ENCODE measurements around the gene ETV5.
"Not testable (repeated sequence)": the region's sequence is repeated elsewhere in the genome, so short reads cannot be mapped to it uniquely, and the experiment has no call there.

The ETV5 gene

GRCh38 chr3:186025161-186025560, 83.7 kb downstream of the ETV5 start:
- DNase-seq: no peak

GRCh38 chr3:186024210-186024609, 84.7 kb downstream of the ETV5 start:
- DNase-seq: no peak

GRCh38 chr3:186022931-186023330, 86.0 kb downstream of the ETV5 start:
- no peak for DNase-seq

GRCh38 chr3:186021673-186022362, 87.1 kb downstream of the ETV5 start:
- DNase-seq: no peak

- not testable (repeated sequence) for DNase-seq
Observed at GRCh38 chr3:186021250-186021649, 87.6 kb downstream of the ETV5 start.

- not testable (repeated sequence) for DNase-seq
Observed at GRCh38 chr3:186019288-186019687, 89.6 kb downstream of the ETV5 start.

GRCh38 chr3:186014866-186015265, 94.0 kb downstream of the ETV5 start:
- DNase-seq: no peak

- peak in 43 of 56 donors; percentile 5 to 86 (median 43) for DNase-seq
Observed at GRCh38 chr3:186013312-186013711, 95.6 kb downstream of the ETV5 start.

- DNase-seq: no peak
Observed at GRCh38 chr3:186012137-186012536, 96.8 kb downstream of the ETV5 start.

- no peak for DNase-seq
Observed at GRCh38 chr3:186004671-186005070, 104.2 kb downstream of the ETV5 start.

- peak in 1 of 56 donors; percentile 13 for DNase-seq
Observed at GRCh38 chr3:186004209-186004608, 104.7 kb downstream of the ETV5 start.

GRCh38 chr3:186003610-186004009, 105.3 kb downstream of the ETV5 start:
- peak in 2 of 56 donors; percentile 1 to 9 for DNase-seq

GRCh38 chr3:186002884-186003472, 105.9 kb downstream of the ETV5 start:
- DNase-seq: no peak

- DNase-seq: no peak
Observed at GRCh38 chr3:186001842-186002241, 107.0 kb downstream of the ETV5 start.

GRCh38 chr3:185999221-185999620, 109.7 kb downstream of the ETV5 start:
- no peak for DNase-seq

- no peak for DNase-seq
Observed at GRCh38 chr3:185998136-185998535, 110.8 kb downstream of the ETV5 start.

- DNase-seq: no peak
Observed at GRCh38 chr3:185997130-185997529, 111.8 kb downstream of the ETV5 start.
